DND-41 (cell line): ENCODE measurements around the gene TBC1D8.

ENCODE experiments used
- ATAC-seq: fragments of 200-7000 bp; cut with Tn5 transposase; 3 replicates; pipeline ENCODE4 v1.9.1; 2021; ENCODE audit warnings: low read depth; ENCODE audit not compliant: insufficient read depth
- DNase-seq: peaks from one replicate; pipeline ENCODE4 v3.0.0-alpha.2; 2020
- H2AFZ ChIP-seq: 2 replicates; pipeline ENCODE4 v1.6.0; 2012; ENCODE audit warnings: low read depth, low read length
- H3K27ac ChIP-seq: 2 replicates; pipeline ENCODE4 v1.5.1; 2012; ENCODE audit warnings: low read length, inconsistent platforms
- H3K27me3 ChIP-seq: fragments of 200-600 bp; sonication (generic); 2 replicates; pipeline ENCODE4 v1.6.0; 2012; ENCODE audit warnings: low read length, mild to moderate bottlenecking, inconsistent platforms; ENCODE audit not compliant: insufficient read depth, poor library complexity
- H3K36me3 ChIP-seq: 2 replicates; pipeline ENCODE4 v1.5.1; 2012; ENCODE audit warnings: low read length, inconsistent platforms; ENCODE audit not compliant: insufficient read depth
- H3K4me1 ChIP-seq: 2 replicates; pipeline ENCODE4 v1.5.1; 2012; ENCODE audit warnings: mild to moderate bottlenecking, low read length; ENCODE audit not compliant: insufficient read depth
- H3K4me2 ChIP-seq: 2 replicates; pipeline ENCODE4 v1.6.0; 2012; ENCODE audit warnings: mild to moderate bottlenecking, moderate library complexity, low read length, inconsistent platforms; ENCODE audit not compliant: insufficient read depth
- H3K4me3 ChIP-seq, 2 experiments: fragments of 200-600 bp in 1 of 2; shearing (Covaris generic) in 1 of 2; 2 replicates each; pipeline ENCODE4 v1.5.1; 2012 to 2016; ENCODE audit warnings: inconsistent platforms in 2 of 2, low read length in 2 of 2, mild to moderate bottlenecking in 2 of 2, low read depth in 1 of 2, moderate library complexity in 1 of 2
- H3K79me2 ChIP-seq: 2 replicates; pipeline ENCODE4 v1.6.0; 2012; ENCODE audit warnings: low read length, inconsistent platforms; ENCODE audit not compliant: insufficient read depth
- H3K9ac ChIP-seq: 2 replicates; pipeline ENCODE4 v1.6.0; 2012; ENCODE audit warnings: low read depth, mild to moderate bottlenecking, inconsistent platforms, low read length, moderate library complexity
- H3K9me3 ChIP-seq: 2 replicates; pipeline ENCODE4 v1.5.1; 2012; ENCODE audit warnings: low read length, moderate library complexity, mild to moderate bottlenecking, inconsistent platforms; ENCODE audit not compliant: insufficient read depth, severe bottlenecking
- H4K20me1 ChIP-seq: 2 replicates; pipeline ENCODE4 v1.6.0; 2012; ENCODE audit warnings: low read length; ENCODE audit not compliant: insufficient read depth
- EZH2 ChIP-seq: IDR thresholded peaks from 3 replicates; pipeline ENCODE4 v1.6.1; 2012; ENCODE audit warnings: borderline replicate concordance, low read depth, mild to moderate bottlenecking, moderate library complexity, low read length, inconsistent platforms; ENCODE audit not compliant: severe bottlenecking
- TF ChIP-seq, protein P1 (sequence below): IDR thresholded peaks from 2 replicates; pipeline ENCODE4 v1.5.1; 2012; ENCODE audit warnings: borderline replicate concordance, low read length, moderate library complexity, mild to moderate bottlenecking; ENCODE audit not compliant: poor library complexity, severe bottlenecking; ENCODE audit errors: extremely low read depth

The TBC1D8 gene

DNA sequence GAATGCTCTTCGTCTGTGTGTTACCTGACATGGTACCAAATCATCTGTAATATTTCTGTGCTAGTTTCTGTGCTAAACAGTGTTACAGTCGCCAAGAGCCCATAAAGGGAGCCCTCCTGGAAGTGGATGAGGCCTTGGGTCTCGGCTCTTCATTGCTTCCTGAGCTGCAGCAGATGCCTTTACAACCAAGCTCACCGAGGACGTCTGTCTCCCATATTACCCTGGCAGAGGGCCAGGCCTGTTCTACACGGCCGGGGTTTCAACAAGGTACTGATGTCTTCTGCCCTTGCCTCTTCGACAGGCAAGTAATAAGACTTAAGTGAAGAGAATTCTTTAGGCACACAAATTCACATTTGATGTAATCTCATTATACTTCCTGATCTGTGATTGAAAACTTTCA, 132.2 kb downstream of the TBC1D8 start:
- H3K4me3 ChIP-seq = no peak overlapping the region
- H3K4me1 ChIP-seq = no peaks in the 10 kb centered on the region
- H3K4me2 ChIP-seq = no peak overlapping the region
- no peak overlapping the region for H2AFZ ChIP-seq
- no peak for ATAC-seq
- H3K27ac ChIP-seq = no peak overlapping the region
- H3K79me2 ChIP-seq = no peaks in the 10 kb centered on the region
- no peak for DNase-seq
- H4K20me1 ChIP-seq = no peaks in the 10 kb centered on the region
- H3K9ac ChIP-seq = no peak overlapping the region
- H3K9me3 ChIP-seq = no peaks in the 10 kb centered on the region
- TF ChIP-seq, protein P1, sequence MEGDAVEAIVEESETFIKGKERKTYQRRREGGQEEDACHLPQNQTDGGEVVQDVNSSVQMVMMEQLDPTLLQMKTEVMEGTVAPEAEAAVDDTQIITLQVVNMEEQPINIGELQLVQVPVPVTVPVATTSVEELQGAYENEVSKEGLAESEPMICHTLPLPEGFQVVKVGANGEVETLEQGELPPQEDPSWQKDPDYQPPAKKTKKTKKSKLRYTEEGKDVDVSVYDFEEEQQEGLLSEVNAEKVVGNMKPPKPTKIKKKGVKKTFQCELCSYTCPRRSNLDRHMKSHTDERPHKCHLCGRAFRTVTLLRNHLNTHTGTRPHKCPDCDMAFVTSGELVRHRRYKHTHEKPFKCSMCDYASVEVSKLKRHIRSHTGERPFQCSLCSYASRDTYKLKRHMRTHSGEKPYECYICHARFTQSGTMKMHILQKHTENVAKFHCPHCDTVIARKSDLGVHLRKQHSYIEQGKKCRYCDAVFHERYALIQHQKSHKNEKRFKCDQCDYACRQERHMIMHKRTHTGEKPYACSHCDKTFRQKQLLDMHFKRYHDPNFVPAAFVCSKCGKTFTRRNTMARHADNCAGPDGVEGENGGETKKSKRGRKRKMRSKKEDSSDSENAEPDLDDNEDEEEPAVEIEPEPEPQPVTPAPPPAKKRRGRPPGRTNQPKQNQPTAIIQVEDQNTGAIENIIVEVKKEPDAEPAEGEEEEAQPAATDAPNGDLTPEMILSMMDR = no peak
- TF ChIP-seq EZH2 = no peak
- H3K36me3 ChIP-seq = peaks cover 42% of the 10 kb centered on the region
- no peaks in the 10 kb centered on the region for H3K27me3 ChIP-seq

DNA sequence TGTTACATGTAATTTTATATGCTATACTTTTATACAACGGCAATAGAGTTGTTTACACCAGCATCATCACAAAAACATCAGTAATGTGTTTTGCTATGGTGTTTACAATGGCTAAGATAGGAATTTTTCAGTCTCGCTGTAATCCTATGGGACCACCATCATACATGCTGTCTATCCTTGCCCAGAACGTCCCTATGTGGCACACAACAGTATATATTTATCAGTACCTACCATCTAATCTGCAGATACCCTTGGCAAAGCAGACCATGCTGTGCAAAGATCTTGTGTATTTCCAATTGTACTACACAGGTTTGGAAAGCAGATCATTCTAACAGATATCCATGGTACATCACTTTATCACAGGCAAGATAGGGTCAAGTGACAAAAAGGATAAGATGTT, 133.8 kb downstream of the TBC1D8 start:
- H3K36me3 ChIP-seq = peaks cover 42% of the 10 kb centered on the region

DNA sequence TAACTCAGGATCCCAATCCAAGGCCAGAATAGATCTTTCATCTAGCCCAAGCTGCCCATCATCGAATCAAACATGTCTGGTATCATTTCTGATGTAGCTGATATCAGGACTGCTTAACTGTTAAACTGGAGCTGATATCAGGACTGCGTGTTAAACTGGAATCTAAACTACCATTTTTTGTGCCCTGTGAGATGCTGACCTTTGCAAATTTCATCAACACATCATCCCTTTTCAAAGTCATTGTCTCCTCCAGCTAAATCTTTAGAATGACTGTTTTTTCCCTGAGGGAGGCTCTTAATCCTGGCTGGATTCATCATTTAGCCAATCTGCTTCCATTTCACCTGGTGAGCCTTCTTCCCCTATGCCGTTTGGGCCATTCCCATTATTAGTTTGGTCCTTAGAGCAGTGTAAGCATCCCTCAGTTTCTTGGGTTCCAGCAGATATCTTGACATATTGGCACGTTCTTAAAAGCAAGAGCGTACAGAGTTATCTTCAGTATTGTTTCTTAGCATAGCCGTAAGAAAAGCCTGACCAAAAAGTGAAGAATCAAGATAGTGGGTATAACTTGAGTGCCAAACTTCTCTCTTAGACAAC, 136.8 kb downstream of the TBC1D8 start:
- peaks cover 34% of the 10 kb centered on the region for H3K36me3 ChIP-seq
- ATAC-seq = no peak
- H3K79me2 ChIP-seq = no peaks in the 10 kb centered on the region
- TF ChIP-seq, protein P1 = no peak
- TF ChIP-seq EZH2 = no peak
- H4K20me1 ChIP-seq = no peaks in the 10 kb centered on the region
- H3K27me3 ChIP-seq = no peaks in the 10 kb centered on the region
- DNase-seq = no peak
- no peaks in the 10 kb centered on the region for H3K9me3 ChIP-seq
- H3K9ac ChIP-seq = no peak overlapping the region
- H3K27ac ChIP-seq = no peak overlapping the region
- H3K4me2 ChIP-seq = no peak overlapping the region
- no peak overlapping the region for H3K4me3 ChIP-seq
- H2AFZ ChIP-seq = no peak overlapping the region
- H3K4me1 ChIP-seq = no peaks in the 10 kb centered on the region

More for the DNA sequence above, 133.8 kb downstream of the TBC1D8 start:
- Histone ChIP-seq H2AFZ (no peak overlapping the region), H3K4me3 (no peak overlapping the region), H3K9ac (no peak overlapping the region), H3K9me3 (no peaks in the 10 kb centered on the region), H3K4me2 (no peak overlapping the region), H3K27ac (no peak overlapping the region), H3K27me3 (no peaks in the 10 kb centered on the region), H4K20me1 (no peaks in the 10 kb centered on the region), H3K79me2 (no peaks in the 10 kb centered on the region), H3K4me1 (no peaks in the 10 kb centered on the region)
- TF ChIP-seq, protein P1 = no peak
- no peak for TF ChIP-seq EZH2
- ATAC-seq (no peak), DNase-seq (no peak)
